Endothelial cell of umbilical vein (primary cell): ENCODE results near the gene ZP3.

Source experiments
- CTCF ChIP-seq, 2 donors: IDR thresholded peaks; 1 replicate in 1 of 2; 2 replicates in 1 of 2; pipeline ENCODE4 v1.5.1; 2011; ENCODE audit warnings: low read length in 2 of 2, mild to moderate bottlenecking in 2 of 2, moderate library complexity in 2 of 2, control low read depth in 1 of 2, inconsistent platforms in 1 of 2, low read depth in 1 of 2; ENCODE audit not compliant: insufficient read depth in 1 of 2; ENCODE audit errors: extremely low read depth in 1 of 2
- EZH2 ChIP-seq: IDR thresholded peaks from 2 replicates; pipeline ENCODE4 v1.6.1; 2012; ENCODE audit warnings: borderline replicate concordance, low read depth, mild to moderate bottlenecking, moderate library complexity, low read length, inconsistent platforms; ENCODE audit not compliant: severe bottlenecking
- GATA2 ChIP-seq: IDR thresholded peaks from 2 replicates; pipeline ENCODE4 v1.7.0; 2011; ENCODE audit warnings: low read depth, mild to moderate bottlenecking, moderate library complexity, mixed read lengths, low read length; ENCODE audit not compliant: insufficient read length, insufficient read depth
- MAX ChIP-seq: IDR thresholded peaks from 2 replicates; pipeline ENCODE4 v1.6.1; 2011; ENCODE audit not compliant: insufficient read depth, insufficient read length
- MYC ChIP-seq: IDR thresholded peaks from one replicate; pipeline ENCODE4 v1.6.1; 2011; ENCODE audit warnings: mild to moderate bottlenecking, low read depth, low read length
- POLR2A ChIP-seq: IDR thresholded peaks from 2 replicates; pipeline ENCODE4 v1.6.1; 2012; ENCODE audit warnings: low read depth, mild to moderate bottlenecking, control low read depth, low read length

- TF ChIP-seq MYC, result no peak
- no peak for TF ChIP-seq POLR2A
- no peak for TF ChIP-seq CTCF (IDR thresholded peaks at IDR 0.05; ENCODE audit: extremely low read depth in 1 of 2, insufficient read depth in 1 of 2, low read depth in 1 of 2, low read length in 2 of 2)
- no peak for TF ChIP-seq EZH2
- TF ChIP-seq MAX, result no peak
- TF ChIP-seq GATA2, result no peak
Observed at GRCh38 chr7:76409537-76409936, 15.2 kb upstream of the ZP3 start, which contains the start of gene SSC4D.
